GM12892 (cell line): Measurements from ENCODE around the gene RALGAPA2.

Experiments
- POLR2A ChIP-seq: IDR thresholded peaks from 2 replicates; pipeline ENCODE4 v1.6.1; 2011; ENCODE audit warnings: low read depth, low read length, control low read depth
- POLR2AphosphoS5 ChIP-seq: IDR thresholded peaks from 2 replicates; pipeline ENCODE4 v1.6.1; 2011; ENCODE audit warnings: low read depth, low read length, control low read depth
- TAF1 ChIP-seq: IDR thresholded peaks from 2 replicates; pipeline ENCODE4 v1.6.1; 2011; ENCODE audit warnings: low read depth, mild to moderate bottlenecking, control low read depth, low read length, borderline replicate concordance

DNA sequence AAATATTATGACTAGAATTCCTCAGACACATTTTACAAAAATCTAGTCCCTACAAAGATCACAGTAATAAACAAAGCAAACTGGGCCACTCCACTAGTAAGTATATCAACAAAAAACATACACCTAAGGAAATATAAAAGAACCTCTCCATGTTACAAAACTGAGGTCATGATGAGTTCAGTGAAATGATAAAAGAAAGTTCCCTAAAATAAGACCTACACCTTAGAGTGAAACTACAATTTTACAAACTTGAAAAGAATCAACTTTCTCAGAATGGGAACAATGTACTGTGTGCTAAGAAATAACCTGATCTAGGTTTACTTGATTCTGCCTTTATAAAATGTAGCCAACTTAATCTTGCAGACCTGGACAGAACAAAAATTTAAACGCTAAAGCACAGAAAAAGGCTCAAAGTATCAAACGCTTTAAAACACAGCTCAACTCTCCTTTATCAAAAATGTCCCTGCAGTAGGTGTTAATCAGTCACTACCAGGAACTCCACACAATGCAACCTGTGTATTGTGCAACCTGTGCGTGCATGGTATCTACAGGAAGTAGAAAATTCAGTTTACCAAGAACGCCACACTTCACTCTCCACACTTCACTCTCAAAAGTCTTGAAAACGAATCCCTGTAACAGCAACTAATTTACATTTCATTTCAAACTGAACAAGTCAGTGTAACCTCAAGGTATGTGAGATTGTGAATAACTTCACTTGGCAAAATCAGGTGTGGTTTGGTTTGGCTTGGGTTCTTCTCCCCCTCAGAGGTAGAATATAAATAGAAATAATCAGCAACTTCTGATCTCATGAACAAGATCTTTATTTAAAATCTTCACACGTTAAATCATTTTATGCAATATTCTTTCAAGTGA is 1.8 kb downstream of the RALGAPA2 start:
- TF ChIP-seq POLR2A: no peak
- TF ChIP-seq TAF1: no peak
- TF ChIP-seq POLR2AphosphoS5: no peak
